Fibroblast of the aortic adventitia (primary cell): Measurements from ENCODE around the gene SPATA31E1. TPM values are rescaled to one million over a fixed set of nuclear protein-coding genes. Genes with fewer than 3 reads are reported as not detected.
"Not testable (repeated sequence)": the region's sequence is repeated elsewhere in the genome, so short reads cannot be mapped to it uniquely, and the experiment has no call there.

Source experiments
- DNase-seq: peaks from one replicate; pipeline ENCODE4 v3.0.0-alpha.2; 2010; ENCODE audit warnings: low read depth
- H3K4me3 ChIP-seq: 2 replicates; pipeline ENCODE4 v1.5.1; 2011; ENCODE audit warnings: low read depth, mild to moderate bottlenecking, control low read depth, low read length, moderate library complexity
- total RNA-seq: library from RNA; depleted of rRNA; stranded (reverse); fragments of >200 nt; gene quantifications from 2 replicates; pipeline ENCODE4 v1.2.3, GENCODE V29; 2012; ENCODE audit warnings: low replicate concordance
- TF ChIP-seq, protein P1 (sequence below): IDR thresholded peaks from 2 replicates; pipeline ENCODE4 v1.5.1; 2011; ENCODE audit warnings: mild to moderate bottlenecking, low read length, control low read depth, inconsistent platforms; ENCODE audit not compliant: insufficient read depth

The SPATA31E1 gene
- total RNA-seq, 1 donor: not detected

DNA sequence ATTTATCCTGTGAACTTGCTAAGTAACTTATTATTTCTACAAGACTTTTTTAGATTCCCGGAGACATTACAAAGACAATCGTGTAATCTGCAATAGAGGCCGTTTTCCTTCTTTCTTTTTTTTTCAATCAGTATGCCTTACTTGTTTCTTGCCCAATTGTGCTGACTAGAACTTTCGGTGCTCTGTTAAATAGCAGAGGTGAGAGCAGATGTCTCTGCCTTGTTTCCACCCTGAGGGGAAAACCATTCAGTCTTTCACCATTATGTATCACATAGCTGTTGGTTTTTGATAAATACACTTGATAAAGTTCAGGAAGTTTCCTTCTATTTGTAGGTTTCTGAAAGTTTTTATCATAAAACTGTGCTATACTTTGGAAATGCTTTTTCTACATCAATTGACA is 10.3 kb downstream of the SPATA31E1 start:
- TF ChIP-seq, protein P1, sequence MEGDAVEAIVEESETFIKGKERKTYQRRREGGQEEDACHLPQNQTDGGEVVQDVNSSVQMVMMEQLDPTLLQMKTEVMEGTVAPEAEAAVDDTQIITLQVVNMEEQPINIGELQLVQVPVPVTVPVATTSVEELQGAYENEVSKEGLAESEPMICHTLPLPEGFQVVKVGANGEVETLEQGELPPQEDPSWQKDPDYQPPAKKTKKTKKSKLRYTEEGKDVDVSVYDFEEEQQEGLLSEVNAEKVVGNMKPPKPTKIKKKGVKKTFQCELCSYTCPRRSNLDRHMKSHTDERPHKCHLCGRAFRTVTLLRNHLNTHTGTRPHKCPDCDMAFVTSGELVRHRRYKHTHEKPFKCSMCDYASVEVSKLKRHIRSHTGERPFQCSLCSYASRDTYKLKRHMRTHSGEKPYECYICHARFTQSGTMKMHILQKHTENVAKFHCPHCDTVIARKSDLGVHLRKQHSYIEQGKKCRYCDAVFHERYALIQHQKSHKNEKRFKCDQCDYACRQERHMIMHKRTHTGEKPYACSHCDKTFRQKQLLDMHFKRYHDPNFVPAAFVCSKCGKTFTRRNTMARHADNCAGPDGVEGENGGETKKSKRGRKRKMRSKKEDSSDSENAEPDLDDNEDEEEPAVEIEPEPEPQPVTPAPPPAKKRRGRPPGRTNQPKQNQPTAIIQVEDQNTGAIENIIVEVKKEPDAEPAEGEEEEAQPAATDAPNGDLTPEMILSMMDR: no peak
- DNase-seq: no peak
- H3K4me3 ChIP-seq: no peak overlapping the region

DNA sequence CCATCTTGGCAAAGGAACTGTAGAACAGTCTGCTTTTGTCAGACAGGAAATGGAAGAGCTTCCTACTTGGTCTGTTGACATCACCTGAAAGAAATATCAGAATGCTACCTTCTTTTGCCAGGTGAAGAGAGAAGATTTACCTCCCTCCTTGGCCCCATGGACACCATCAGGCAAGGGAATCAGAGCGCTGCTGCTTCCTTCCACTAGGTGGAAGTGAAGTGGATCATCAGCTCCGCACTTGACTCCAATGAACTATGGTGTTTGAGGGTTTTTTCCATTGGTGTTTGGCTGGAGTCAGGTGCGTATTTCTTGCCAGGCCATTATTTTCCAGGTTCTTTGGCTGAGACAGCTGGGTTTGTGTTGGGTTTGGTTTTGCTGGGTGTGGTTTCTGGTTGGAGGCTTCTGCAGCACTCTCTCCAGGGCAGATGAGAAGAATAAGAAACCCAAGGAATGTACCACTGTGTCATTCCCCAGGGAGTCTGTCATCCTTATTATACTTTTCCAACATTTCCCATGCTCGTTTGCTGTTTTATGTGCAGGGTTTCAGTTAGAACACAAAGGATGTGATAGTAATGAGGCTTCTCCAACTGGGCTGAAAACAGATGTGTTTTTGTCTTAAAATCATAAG is 12.4 kb downstream of the SPATA31E1 start:
- no peak for DNase-seq
- TF ChIP-seq, protein P1: no peak

DNA sequence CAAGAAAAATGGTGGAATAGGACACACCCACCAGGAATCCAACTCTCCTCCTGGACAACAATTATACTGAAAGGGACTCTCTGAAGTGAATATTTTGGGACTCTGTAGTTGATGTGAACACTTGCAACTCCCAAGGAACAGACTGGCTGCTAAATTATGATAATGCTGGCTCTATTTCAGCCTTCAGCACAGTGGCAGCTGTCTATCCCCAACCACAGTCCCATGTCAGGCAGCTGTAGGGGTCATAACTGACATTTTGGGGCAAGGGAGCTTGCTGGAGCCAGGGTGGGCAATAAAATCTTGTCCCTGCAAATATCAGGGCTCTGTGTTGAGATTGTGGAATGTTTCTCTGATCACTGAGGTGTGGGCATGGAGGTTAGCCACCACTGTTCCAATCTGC is 14.2 kb downstream of the SPATA31E1 start:
- no peak for DNase-seq
- TF ChIP-seq, protein P1: no peak
- no peak overlapping the region for H3K4me3 ChIP-seq

More for the DNA sequence above, 12.4 kb downstream of the SPATA31E1 start:
- H3K4me3 ChIP-seq: no peak overlapping the region

DNA sequence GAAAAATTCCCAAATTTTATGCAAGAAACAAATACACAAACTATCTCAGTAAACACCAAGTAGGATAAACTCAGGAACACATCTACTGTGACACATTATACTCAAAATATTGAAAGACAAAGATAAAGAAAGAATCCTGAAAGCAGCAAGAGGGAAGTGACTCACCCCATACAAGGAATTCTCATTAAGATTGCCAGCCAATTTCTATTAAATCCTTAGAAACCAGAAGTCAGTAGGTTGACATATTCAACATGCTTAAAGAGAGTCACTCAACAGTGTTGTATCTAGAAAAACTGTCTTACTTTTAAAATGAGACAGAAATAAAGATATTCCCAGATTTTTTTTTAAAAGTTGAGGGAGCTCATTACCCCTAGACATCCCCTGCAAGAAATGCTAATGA is 15.5 kb downstream of the SPATA31E1 start:
- TF ChIP-seq, protein P1: no peak
- DNase-seq: peak; percentile 43
- H3K4me3 ChIP-seq: no peak overlapping the region

DNA sequence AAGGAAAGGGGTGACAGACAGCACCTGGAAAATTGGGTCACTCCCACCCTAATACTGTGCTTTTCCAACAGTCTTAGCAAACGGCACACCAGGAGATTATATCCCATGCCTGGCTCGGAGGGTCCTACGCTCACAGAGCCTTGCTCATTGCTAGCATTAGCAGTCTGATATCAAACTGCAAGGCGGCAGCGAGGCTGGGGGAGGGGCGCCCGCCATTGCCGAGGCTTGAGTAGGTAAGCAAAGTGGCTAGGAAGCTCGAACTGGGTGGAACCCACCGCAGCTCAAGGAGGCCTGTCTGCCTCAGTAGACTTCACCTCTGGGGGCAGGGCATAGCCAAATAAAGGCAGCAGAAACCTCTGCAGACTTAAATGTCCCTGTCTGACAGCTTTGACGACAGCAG is 19.7 kb downstream of the SPATA31E1 start:
- not testable (repeated sequence) for DNase-seq, H3K4me3 ChIP-seq

DNA sequence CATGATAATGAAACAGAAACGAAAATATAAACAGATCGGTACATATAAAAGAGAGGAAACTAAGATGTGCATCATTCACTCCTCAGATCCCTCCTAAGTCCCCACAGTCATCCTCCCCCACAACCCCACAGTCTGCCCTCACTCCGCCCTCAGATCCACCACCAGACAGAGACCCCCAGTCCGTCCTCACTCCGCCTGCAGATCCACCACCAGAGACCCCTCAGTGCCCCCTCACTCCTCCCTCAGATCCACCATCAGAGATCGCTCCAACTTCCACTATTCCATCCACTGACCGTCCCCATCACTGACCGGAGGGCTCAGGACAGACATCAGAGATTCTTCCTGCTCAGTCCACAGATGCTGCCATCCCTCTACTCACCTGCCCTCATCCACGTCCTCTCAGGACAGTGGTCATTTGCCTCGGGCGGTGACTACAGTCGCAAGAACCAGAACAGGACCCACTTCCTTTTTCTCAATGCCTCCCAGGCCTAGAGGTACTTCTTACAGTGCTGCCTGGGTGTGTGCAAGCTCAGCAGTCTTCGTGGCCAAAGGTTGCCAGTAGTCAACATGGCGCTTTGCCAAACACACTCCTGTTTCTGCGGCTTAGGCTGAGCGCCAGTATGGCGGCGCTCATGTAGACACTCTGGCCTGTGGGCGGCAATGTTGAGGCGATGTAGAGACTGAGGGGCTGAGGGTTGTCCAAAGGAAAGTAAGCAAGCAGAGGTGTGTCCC is 26.8 kb downstream of the SPATA31E1 start:
- TF ChIP-seq, protein P1: no peak
- H3K4me3 ChIP-seq: no peak overlapping the region
- DNase-seq: no peak

DNA sequence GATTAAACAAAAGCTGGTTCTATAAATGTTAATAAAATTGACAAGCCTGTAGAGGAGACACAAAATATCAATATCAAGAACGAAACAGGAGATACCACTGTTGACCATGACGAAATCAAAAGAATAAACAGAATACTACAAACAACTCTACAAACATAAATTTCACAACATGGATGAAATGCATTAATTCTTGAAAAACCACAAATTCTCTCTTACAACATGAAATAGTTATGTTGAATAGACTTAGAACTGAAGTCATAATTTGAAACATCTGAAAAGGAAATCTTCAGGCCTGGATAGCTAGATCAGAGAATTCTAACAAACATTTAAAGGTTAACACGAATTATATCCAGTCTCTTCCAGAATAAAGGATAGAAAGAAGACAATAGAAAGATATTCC is 28.1 kb downstream of the SPATA31E1 start:
- DNase-seq: no peak
- TF ChIP-seq, protein P1: no peak
- H3K4me3 ChIP-seq: no peak overlapping the region

DNA sequence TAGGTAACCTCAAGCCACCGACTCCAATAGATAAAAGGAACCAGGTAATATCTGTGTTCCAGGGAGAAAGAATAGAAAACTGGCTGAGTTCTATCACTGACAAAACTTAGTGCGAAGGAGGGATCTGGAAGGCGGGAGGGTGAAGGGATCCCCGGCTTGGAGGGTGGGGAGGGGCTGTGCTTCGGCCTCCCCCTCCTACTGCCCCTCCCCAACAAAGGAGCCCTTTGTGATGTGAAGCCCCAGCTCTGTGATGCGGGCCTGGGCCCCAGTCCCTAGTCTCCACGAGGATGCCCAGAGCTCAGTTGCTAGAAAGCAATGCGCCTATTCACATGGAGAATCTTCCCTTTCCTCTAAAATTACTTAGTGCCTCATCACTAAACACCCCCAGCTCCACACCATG is 35.0 kb downstream of the SPATA31E1 start, which contains the start of gene SPATA31C1:
SPATA31C1 (plus strand) TSS at position 301 of the 400 bp plus-strand sequence.
- H3K4me3 ChIP-seq, DNase-seq: not testable (repeated sequence)

DNA sequence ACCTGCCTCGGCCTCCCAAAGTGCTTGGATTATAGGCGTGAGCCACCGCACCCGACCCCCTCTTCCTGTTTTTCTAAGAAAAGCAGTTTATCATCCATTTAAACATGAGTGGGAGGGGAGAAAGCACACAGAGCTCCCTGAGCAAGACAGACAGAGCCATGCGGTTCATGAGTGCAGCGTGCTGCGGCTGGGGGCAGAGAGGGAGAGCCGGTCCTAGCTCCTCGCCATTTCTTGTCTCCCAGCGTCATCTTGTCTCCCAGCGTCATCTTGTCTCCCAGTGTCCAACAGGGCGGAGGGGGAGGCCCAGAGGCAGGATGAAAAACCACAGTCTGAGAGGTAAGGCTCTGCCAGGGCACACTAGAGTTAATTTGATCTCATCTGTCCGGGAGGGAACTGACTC is 36.3 kb downstream of the SPATA31E1 start:
- not testable (repeated sequence) for DNase-seq, H3K4me3 ChIP-seq

DNA sequence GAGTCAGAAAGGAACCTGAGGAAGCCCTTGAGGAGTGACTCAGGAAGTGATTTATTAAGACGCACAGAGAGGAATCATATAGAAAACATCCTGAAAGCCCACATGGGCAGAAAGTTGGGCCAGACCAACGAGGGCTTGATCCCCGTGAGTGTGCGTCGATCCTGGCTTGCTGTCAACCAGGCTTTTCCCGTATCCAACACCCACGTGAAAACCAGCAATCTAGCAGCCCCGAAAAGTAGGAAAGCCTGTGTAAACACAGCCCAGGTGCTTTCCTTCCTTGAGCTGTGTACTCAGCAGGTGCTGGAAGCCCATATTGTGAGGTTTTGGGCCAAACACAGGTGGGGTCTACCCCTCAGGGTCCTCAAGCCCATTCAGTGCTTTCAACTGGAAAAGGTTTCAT is 38.9 kb downstream of the SPATA31E1 start:
- H3K4me3 ChIP-seq, DNase-seq: not testable (repeated sequence)

DNA sequence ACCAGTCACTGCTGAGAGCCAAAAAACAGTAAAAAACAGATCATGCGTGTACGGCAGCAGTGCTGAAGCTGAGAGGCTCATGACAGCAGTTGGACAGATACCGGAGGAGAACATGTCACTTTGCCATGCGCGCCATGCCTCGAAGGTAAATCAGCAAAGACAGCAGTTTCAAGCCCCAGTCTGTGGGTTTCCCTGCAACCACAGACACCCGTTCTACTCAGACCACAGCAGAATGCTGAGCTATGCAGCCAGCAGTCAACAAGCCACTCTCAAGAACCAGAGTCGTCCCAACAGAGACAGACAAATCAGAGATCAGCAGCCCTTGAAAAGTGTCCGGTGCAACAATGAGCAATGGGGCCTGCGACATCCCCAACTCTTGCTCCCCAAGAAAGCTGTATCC is 40.3 kb downstream of the SPATA31E1 start:
- not testable (repeated sequence) for DNase-seq, H3K4me3 ChIP-seq
